ENCODE measurements around the gene GNA14.

GNA14 gene

DNA sequence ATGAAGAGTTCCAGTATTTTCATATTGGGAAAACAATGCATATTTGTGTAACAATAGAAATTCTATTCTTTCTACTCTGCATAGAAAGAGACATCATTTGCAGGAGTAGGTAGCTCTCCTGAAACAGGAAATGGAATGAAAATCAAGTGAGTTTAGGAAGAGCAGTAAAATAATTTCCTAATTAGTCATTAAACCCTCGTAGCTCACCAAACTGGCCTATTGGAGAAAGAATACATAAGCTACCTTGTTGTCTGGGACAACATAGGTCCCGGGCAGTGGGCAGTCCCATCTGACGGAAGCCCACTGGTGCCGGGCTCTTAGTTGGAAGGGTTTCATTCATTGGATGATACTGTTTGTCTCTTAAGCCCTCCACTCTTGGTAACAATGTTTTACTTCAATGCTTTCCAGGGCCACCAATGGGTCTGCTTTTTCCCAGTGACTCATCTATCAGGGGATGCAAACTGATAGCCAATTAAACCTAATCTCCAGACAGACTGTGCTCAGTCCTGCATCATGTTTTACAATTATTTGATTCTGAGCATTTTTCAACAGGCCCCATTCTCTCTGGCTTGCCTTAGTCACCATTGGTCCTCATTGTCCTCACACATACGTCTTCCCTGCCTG lies 46.5 kb downstream of the GNA14 start:
- no peak for TF ChIP-seq CTCF (conservative IDR thresholded peaks at IDR 0.05)

DNA sequence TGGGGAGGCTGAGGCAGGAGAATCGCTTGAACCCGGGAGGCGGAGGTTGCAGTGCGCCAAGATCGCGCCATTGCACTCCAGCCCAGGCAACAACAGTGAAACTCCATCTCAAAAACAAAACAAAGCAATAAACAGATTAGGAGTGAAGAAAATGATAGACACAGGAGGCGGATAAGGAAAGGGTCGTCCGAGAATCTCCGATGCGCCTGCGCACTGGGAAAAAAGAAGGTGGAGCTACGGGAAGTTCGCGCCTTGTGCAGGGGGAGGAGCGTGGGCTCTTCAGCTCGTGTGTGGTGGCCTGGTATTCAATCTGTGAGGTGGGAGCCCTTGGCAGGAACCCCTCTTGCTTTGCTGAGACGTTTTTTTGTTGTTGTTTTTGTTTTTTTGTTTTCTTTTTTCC lies 47.3 kb downstream of the GNA14 start:
- no peak overlapping the region for H3K27ac ChIP-seq
- TF ChIP-seq CTCF (conservative IDR thresholded peaks at IDR 0.05): no peak

More for the DNA sequence above, 46.5 kb downstream of the GNA14 start:
- no peak overlapping the region for H3K27ac ChIP-seq

DNA sequence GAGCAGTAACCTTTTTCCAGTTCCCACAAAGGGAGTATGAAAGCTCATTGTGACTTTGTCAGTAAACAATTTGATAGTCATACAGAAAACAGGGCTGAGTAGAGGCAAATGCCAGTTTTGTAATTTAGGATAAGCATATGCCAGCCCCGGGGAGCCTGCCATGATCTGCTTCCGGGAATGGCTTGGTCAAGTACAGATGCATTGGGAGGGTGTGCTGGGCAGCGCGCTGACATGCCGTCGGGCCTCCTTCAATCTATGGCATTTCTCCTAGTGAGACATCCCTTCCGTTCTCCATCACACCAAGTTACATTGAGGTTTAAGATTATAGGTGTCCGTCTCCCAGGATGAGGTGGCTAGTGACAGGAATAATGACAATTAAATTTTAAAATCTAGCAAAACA lies 48.6 kb downstream of the GNA14 start:
- TF ChIP-seq CTCF (conservative IDR thresholded peaks at IDR 0.05): no peak
- H3K27ac ChIP-seq: no peak overlapping the region

DNA sequence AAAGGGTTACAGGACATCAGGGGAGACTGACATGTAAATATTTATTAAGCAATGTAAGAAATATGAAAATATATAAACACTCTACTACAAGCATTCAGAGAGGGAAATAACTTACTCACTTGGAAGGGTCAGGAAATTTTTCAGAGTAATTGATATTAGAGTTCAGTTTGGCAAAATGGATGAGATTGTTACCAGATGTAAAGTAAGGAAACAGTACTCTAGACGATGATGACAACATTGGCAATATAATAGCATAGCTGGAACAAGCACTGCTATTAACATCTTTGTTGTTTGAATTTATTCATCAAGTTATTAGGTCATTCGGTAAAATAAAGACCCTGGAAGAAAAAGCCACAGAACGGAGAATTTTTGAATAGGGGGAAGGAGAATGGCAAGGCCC lies 49.1 kb downstream of the GNA14 start:
- TF ChIP-seq CTCF (conservative IDR thresholded peaks at IDR 0.05): no peak
- no peak overlapping the region for H3K27ac ChIP-seq

DNA sequence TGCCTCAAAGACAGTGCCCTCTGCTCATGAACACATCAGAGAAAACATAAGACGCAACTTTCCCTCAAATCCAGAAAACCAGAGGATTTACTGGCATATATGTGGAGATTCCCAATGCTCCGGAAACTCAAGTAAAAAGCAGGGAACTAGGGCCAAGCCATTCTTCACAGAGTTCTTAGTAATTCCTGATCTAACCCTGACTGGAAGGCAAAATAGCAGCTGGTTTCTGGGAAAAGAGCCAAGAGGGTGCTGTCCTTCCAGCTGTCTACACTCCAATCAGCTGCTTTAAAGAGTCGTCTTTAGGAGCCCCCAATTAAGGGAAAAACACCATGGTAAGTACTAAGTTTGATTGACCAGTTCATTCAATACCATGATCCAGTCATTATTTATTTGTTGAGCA lies 49.6 kb downstream of the GNA14 start:
- TF ChIP-seq CTCF (conservative IDR thresholded peaks at IDR 0.05): no peak
- H3K27ac ChIP-seq: no peak overlapping the region

DNA sequence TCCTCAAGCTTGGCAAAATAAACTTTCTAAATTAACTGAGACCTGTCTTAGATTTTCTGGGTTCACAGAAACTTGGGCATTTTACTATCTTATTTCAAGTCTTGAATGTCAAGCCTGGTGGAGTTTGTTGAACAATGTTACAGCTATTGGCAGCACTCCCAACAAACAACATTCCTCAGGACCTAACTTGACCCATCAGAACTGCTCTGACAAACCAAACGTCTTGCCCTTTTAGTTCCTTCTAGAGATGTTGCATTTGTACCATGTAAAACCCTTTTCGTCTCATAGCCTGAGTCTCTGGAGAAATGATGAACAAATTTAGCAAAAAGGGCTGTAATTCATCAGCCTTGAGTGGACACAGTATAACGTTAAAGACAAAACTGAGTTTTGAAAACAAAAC lies 51.1 kb downstream of the GNA14 start:
- no peak overlapping the region for H3K27ac ChIP-seq
- TF ChIP-seq CTCF (conservative IDR thresholded peaks at IDR 0.05): no peak

DNA sequence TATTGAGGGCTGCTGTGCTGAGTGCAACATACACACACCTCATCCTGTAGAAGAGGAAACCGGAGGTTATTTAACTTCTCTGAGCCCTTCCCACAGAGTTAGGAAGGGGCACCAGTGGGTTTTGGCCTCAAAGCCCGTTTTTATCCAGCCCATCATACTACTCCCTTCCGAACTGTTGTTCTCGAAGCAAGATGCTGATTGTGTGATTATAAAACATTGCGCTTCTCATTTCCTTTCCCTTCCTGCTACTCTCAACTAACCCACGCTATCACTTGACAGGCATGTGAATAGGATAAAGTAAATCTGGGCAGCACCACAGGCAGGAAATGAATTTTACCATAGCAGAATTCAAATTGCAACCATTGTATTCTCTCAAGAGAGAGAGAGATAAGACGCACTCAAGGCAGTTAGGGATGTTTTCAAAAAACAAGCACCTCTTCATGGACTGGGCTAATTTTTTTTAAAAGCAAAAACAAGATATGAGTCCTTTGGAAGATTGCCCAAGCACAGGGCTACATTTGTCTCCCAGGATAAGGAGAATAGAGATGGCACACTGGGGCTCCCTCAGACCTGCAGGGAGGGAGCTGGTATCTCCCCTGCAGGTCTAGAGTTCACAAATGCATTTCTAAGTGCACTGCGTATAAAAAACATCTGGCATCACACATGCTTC lies 52.6 kb downstream of the GNA14 start:
- TF ChIP-seq CTCF (conservative IDR thresholded peaks at IDR 0.05): no peak
- H3K27ac ChIP-seq: no peak overlapping the region
